NCI-H2029 treated with DMSO at 0.1 percent for 48 hours (cell line): Measurements from ENCODE around the gene IRF6.

Experiments used
- DNase-seq: peaks from one replicate; lab custom pipeline; 2025; lab: John Stamatoyannopoulos, UW

The IRF6 gene

DNA sequence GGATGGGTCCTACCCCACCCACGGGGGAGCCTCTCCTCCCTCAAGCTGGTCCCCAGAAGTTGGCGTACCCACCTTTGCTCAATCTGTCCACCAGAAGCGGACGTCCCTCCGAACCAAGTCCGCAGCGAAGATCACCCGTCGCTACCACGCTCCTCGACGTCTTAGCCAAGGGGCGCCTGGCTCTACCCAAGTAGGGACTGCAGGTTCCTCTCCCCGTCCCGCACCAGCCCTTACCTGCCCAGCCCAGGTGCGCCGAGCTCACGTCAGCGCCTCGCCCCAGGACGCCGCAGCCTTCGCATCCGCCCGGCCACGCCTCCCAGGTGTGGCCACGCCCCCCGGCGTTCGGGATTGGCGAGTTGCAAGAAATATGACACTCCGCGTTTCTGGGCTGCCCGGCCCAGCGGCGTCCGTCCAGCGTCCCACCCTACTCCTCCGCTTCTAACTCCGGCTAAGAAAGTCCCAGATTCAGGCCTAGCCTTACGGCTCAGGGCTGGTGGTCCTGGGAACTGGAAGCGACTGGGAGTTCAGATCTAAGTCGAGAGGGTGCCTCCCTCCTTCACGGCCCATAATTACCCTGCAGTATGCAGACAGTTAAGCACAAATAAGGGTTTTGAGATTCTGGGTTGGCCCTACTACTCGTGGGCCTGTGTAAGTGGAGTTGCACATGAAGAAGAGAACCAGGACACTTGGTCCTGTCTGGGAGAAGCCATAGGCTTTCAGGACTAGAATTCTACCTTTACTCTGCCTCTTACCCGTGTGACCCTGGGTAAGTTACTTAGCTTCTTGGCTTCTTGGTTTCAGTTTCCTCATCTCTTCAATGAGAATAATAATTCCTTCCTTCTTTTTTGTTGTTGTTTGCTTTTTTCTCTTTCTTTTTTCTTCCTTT lies at the start of gene IRF6:
IRF6 (minus strand) TSS at position 268 of the 886 bp plus-strand sequence. CDS start 4,729 bp downstream, outside the sequence.
- peak; percentile 50 for DNase-seq

DNA sequence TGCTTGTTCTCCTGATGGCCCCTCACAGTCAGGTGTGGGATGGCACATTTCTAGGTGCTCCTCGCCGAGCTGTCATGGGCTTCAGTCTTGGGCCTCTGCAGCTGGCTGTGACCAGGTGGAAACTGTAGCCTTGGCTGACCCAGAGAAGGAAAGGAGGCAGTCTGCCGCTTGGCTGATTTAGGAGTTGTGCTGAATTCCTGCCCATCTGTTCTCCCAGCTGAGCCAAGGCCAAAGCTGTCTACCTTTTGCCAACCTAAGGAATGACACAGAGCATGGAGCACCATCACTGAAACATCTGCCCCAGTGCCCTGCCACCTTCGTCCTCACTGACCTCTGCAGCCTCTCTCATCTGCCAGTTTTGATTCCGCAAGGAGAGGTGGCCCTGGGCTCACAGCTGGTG lies 49.7 kb upstream of the IRF6 start:
- no peak for DNase-seq

DNA sequence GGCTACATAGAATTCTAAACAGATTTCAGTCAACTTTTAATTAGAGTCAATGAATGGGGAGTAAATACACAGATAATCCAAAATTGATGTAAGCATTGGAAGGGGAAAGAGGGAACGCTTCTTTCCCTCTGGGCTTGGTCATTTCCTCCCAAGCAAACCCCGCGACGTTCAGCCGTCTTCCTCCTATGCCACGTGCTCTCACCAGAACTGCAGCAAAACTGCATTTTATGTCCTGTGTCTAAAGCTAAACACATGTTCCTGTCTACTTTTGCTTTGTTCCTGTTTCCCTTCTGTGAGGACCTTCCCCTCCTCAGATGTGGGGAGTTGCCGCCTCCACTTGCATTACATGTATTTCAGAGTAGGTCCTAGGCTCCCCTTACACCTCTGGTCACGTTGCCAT lies 49.1 kb upstream of the IRF6 start:
- no peak for DNase-seq

DNA sequence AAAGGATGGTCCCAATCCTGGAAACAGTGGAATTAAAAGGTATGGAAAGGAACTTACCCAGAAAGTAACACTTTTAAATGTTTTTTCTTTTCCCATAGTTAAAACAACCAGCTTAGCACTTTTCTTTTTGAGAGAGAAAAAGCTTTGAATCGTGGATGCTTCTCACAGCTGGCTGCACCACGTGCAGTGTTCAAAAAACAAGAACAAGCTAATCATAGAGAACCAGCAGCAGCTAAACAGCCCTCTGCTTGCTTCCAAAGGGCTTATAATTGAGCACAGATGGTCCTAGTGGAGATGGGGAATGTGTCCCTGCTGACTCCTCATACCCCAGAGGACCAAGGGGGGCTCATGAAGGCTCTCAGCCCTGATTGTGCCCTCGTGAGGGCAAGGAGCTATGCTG lies 48.3 kb upstream of the IRF6 start:
- DNase-seq: no peak

DNA sequence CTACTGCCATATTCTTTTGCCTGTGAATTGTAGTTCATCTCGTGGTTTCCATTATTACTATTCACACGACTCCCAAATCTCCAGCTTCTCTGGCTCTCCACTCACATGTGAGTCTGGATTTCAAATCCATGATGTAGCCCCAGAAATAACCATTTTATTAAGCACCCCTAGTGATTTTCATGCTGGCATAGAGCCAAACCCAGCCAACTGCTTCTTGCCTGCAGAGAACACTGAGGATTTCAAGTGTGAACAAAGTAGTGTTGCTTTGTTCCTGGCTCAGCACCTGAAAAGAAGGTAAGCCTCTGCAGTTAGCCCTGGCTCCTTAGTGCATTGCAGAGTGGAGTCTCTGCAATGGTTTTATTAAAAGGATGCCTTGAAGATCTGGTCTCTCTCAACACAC lies 47.7 kb upstream of the IRF6 start:
- no peak for DNase-seq

DNA sequence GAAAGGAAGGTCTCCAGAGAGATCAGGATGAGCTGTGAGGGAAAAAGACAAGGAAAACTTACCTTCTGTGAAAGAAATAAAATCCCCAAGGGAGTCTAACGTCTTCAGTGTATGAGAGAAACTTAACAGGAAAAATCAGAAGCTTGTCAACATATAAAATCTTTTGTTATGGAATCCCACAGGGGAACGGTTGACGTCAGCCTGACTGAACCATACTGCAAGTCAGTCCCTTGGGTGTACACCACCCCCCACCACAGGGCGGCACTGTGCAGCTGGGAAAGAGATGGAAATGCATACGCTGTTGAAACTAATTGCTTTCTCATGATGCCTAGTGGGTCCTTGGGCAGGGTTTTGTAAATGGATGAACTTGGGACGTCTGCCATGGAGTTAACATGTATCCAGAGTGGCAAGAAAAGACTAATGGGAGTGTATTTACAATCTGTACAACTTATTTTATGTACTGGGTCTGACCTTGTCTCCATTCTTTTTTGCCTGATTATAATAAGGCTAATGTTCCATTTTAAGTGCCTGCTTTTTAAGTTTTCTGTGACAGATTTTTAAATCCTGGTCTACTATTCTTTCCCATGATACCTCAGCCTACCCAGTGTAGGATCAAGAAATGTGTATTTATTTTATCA lies 44.5 kb upstream of the IRF6 start:
- no peak for DNase-seq

DNA sequence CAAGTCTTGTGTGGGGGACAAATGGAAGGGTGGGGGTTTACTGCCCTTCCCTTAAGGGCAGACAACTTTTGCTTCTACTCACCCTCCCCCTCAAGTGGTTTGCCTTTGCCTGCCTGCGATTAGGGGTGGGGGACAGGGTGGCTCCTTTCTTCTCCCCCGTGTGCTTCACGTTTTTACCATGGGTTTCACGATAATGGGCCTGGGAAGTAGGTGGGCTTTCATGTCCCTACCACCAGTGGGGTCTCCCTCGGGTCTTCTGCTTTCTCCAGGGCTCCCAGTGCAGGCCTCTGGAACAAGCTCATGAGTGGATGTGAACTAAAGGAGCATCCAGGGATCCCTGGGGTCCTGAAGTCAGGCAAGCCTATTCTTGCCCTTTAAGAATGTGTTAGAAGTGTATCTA lies 43.4 kb upstream of the IRF6 start:
- DNase-seq: no peak

DNA sequence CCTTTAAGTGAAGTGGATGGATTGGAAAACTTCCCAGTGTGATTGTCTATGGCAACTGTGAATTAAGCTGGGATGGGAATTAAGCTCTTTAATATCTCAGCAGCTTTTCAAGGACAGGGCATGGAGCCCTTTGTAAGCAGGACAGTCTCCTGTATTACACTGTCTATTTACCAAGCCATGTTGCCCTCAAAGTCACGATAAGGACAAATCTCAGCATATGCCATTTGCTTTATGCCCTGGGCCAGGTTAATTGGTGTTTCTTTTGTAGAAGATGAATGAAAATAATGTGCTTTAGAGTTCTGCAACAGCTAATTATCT lies 39.4 kb upstream of the IRF6 start:
- DNase-seq: peak; percentile 58

DNA sequence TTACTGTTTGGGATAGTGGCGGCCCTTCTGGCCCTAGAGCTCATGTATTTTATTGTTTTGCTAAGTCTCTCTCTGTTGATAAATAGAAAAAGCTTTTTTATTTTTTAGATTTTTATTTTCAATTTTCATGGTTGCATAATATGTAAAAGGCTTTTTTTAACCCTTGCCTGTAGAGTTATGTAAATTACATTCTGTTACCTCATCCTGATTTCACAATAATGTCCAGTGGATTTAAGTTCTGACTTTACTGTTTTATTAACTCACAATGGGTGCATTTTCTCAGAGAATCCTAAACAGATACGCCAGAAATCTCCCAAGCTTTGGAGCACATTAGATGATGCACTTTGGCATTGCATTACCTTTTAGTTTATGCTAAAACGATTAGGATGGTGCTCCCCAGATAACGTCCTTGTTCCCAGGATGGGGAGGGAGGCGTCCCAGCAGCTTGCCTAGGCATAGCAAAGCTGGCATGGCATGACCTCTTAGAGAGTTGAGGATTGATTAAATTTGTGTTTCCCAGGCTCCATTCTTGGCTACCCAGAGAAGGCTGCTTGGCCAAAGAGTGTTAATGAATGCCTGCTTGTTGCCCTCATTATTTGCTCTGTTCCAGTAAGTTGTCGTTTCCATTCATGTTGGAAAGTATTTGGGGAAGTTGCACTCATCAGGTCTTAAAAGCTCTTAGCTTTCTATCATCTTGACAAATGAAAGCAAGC lies 38.9 kb upstream of the IRF6 start:
- no peak for DNase-seq

DNA sequence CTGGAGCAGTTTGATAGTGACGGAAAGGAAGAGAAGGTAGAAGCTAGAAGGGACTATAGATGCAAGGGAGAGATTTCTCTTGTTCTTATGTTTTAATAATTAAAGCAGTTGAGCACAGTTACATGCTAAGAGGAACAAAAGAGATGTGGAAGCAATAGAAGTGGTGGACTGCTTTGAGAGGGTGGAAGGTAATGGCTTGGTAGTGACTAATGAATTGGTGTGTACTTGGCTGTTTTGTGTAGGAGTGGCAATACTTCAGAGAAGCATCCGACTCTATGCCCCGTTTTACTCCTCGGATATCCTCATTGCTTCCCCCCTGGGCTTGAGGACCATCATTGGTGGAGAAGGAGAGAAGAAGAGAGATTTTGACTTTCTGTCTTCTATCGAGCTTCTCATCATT lies 34.7 kb upstream of the IRF6 start:
- DNase-seq: no peak

DNA sequence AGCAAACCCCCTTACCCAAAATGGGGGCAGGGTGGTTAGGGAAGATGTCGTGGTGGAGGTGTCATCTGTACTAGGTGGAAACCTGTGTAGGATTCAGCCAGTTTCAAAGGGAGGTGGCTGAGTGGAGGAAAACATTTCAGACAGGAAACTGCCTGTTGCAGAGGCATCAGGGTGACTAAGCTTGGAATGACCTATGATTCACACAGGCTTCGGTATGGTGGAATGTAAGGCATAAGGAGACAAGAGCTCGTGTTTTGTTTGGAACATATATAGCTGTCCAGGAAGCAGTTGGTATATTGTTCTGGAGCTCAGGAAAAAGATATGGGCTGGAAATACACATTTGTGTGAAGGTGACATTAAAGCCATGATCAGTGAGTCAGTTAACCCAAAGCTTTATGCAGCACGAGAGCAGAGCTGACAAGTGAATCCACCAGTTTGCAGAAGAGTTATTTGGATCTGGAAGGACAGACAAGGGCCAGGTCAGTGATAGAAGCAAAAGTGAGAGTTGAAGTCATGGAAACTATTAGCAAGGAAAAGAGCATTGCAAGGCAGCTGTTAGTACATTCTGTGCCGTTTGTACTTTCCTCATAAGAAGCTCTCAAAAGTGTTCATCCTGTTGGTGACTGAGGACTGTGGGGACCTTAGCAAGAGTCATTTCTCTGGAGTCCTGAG lies 34.1 kb upstream of the IRF6 start:
- no peak for DNase-seq

DNA sequence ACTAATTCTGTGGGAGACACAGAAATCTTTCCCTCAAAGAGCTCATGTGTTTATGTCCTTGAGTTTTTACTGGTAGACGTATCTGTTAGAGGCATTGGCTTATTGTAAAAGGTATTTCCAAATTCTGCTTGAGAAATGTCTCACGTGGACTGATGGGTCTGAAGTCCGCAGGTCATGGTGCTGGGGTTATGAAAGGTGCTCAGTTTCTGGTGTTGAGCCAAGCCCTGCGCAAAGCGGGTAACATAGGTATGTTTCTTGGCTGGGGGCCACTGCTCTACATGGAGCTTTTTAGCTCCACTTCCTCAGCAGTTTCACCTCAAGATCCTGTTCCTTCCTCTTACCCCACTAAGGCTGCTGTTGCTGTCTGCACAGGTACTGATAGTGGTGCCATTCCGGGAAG lies 32.6 kb upstream of the IRF6 start:
- DNase-seq: no peak

DNA sequence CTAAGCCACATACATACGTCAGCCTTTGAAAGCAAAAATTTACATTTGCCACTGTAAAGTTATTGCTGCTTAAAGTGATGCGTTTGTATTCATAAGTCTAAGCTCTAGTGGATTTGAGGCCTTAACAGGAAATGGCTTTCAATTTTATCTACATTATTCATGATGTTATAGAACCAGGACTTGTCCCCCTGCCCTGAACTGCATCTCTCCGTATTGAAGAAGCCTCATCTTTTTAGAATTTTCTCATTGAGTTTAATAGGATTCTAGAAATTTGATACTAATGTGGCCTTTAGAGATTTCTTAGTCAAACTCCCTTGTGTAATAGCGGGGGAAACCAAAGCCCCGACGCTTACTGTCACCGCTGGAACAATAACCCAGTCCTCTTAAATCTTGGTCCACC lies 31.7 kb upstream of the IRF6 start:
- DNase-seq: no peak

DNA sequence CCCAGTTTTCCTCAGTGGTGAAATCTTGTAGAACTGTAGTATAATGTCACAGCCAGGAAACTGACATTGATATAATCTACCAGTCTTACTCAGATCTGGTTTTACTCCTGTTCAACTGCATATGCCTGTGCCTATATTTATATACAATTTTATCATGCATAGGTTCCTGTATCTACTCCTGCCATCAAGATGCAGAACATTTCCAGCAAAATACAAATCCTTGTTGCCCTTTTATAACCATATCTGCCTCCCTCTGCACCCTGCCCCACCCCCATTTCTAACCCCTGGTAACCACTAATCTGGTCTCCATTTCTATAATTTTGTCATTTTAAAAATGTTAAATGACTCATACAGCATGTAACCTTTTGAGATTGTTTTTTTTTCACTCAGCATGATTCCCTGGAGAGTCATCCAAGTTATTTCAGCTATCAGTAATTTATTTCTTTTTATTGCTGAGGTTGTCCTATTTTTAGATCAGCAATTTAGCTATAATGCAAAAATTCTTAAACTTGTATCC lies 29.9 kb upstream of the IRF6 start:
- no peak for DNase-seq

DNA sequence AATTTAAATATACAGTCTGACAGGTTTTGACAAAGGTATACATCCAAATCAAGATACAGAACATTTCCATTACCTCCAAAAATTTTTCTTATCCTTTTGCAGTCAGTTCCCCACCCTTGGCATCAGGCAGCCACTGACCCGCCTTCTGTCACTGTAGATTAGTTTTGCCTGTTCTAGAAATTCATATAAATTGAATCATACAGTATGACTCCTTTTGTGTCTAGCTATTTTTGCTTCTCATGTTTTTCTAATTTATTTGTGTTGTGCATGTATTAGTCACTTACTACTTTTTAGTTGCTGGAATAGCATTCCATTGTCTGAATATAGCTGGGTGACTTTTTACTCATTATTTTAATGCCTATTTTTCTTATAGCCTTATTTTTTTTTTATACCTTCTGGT lies 25.7 kb upstream of the IRF6 start:
- no peak for DNase-seq

DNA sequence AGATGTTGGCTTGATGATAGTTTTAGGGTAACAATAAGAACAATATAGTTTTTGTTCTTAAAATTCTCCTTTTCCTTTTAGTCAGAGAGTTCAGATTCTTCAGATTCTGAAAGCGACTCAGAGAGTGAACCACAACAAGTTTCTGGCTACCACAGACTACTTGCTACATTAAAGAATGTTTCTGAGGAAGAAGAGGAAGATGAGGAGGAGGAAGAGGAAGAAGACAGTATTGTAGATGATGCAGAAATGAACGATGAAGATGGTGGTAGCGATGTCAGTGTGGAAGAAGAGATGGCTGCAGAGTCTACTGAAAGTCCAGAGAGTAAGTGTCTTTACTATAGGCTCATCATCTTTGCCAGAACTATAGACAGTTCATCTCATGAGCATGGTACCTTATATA lies 24.8 kb upstream of the IRF6 start:
- DNase-seq: no peak

DNA sequence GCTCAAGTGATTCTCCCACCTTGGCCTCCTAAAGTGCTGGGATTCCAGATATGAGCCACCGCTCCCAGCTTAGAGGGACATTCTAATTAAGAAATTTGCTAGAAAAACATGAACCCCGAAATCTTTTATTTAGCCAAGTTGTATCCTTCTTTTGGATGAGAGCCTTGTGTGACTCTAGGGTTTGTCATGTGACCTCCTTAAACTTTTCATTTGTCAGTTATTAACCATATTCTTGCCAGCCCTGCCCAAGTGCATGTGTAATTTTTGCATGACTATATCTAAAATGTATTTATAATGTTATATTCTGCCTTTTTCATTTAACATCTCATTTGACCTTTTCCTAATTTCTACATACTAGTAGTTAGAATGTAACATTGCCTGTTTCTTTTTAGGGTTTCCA lies 23.8 kb upstream of the IRF6 start:
- DNase-seq: no peak

DNA sequence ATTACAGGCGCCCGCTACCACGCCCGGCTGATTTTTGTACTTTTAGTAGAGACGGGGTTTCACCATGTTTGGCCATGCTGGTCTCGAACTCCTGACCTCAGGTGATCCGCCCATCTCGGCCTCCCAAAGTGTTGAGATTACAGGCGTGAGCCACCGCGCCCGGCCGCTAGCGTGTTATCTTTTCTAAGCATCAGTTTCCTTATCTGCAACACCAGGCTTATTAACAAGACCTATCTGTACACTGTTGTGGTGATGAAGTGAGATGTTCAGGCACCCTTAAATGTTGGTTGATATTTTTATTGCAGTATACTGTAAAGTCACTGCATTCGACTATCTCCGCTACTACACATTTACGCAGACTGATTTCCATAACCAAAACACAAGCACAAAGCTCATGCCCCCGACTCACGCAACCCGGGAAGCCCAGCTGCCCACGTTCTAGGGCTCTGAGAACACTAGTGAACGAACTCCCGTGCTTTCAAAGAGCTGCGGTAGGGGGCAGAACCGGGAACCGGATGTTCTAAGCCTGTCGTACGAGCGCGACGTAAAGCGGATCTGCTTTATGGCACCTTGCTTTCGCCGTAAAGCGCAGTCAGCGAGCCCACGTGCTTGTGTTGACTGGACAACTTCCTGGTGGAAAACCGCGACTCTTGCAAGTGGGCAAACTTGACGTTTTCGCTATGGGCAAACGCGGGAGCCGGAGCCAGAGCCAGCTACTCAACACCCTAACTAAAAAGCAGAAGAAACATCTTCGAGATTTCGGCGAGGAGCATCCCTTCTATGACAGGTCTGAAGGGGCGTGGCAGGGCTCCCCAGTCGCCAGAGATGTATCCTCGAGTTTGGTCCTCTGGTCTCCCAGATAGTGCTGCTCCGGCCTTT lies 21.7 kb upstream of the IRF6 start, which contains the start of gene UTP25:
UTP25 (plus strand) TSS at position 589 of the 879 bp plus-strand sequence; CDS start at position 681, 92 bp downstream.
- DNase-seq: peak; percentile 82

DNA sequence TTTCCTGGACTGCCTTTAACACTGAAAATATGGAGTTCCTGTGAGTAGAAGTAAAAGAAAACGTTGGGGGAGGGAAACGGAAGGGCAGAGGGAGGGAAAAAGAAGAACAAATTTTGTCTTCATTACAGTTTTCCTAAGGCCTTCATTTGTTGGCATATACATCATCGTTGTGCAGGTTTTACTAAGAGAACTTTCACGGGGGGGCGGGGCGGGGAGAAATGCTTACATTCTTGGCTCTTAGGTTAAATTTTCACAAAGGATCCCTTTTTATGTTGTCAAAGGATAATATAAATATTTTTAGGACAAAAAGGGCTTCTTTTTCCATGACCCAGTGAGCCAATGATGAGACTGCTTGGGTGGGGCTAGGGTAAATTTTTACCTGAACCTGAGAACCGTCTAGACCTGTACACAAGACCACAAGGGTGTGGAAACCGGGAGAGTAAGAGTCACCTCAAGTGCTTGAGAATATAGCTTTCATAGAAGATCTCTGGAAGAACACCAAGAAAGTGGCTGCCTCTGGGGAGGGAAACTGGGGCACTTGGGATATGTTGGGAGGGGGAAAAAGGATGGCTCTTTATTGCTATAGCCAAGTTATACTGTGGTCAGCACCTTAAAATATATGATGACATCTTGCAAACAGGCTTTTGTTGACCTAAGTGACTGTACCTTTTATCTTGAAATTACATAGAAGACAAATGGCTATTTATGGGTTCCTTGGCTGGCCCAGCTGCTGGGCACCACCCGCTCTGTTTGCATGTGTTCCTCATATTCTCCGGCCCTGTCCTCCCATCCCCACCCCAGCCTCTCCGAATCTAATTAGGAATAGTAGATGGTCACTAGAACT lies 19.9 kb upstream of the IRF6 start:
- no peak for DNase-seq
